Stimulated activated CD8-positive, alpha-beta memory T cell treated with anti-CD3 and anti-CD28 coated beads, Interleukin-4, amount 100 ng/mL, for 4 hours (primary cell): ENCODE data around the gene CD101.
"Not testable (repeated sequence)": the region's sequence is repeated elsewhere in the genome, so short reads cannot be mapped to it uniquely, and the experiment has no call there.

Source experiments
- DNase-seq, 2 donors: peaks; one replicate each; pipeline ENCODE4 v3.0.0-alpha.2; 2020; ENCODE audit warnings: low read depth in 2 of 2, low spot score in 1 of 2

CD101 gene

GRCh38 chr1:117001254-117001927 lies at the start of gene CD101:
Gene CD101 (plus strand): TSS chr1:117001760. CDS start chr1:117001818, 58 bp downstream.
- no peak for DNase-seq

GRCh38 chr1:116952738-116953275 lies 48.8 kb upstream of the CD101 start:
- DNase-seq = no peak

GRCh38 chr1:116954440-116954839 lies 47.1 kb upstream of the CD101 start:
- no peak for DNase-seq

GRCh38 chr1:116956378-116956777 lies 45.2 kb upstream of the CD101 start:
- no peak for DNase-seq

GRCh38 chr1:116957646-116958045 lies 43.9 kb upstream of the CD101 start:
- no peak for DNase-seq

GRCh38 chr1:116958110-116958509 lies 43.5 kb upstream of the CD101 start:
- DNase-seq = no peak

GRCh38 chr1:116958977-116959376 lies 42.6 kb upstream of the CD101 start:
- no peak for DNase-seq

- no peak for DNase-seq
Observed at GRCh38 chr1:116961606-116962005, 40.0 kb upstream of the CD101 start.

GRCh38 chr1:116962987-116963639 lies 38.4 kb upstream of the CD101 start:
- no peak for DNase-seq

- no peak for DNase-seq
Observed at GRCh38 chr1:116966791-116967190, 34.8 kb upstream of the CD101 start.

GRCh38 chr1:116968724-116969123 lies 32.8 kb upstream of the CD101 start:
- no peak for DNase-seq

GRCh38 chr1:116971258-116971860 lies 30.2 kb upstream of the CD101 start:
- DNase-seq = no peak

GRCh38 chr1:116971965-116972673 lies 29.4 kb upstream of the CD101 start:
- DNase-seq = no peak

- no peak for DNase-seq
Observed at GRCh38 chr1:116972674-116973030, 28.9 kb upstream of the CD101 start.

- DNase-seq = not testable (repeated sequence)
Observed at GRCh38 chr1:116980309-116980708, 21.3 kb upstream of the CD101 start.

- DNase-seq = no peak
Observed at GRCh38 chr1:116981521-116982037, 20.0 kb upstream of the CD101 start.

- no peak for DNase-seq
Observed at GRCh38 chr1:116982319-116983004, 19.1 kb upstream of the CD101 start.

GRCh38 chr1:116983112-116983511 lies 18.4 kb upstream of the CD101 start:
- no peak for DNase-seq

GRCh38 chr1:116983678-116984077 lies 17.9 kb upstream of the CD101 start:
- no peak for DNase-seq

- no peak for DNase-seq
Observed at GRCh38 chr1:116984406-116985160, 17.0 kb upstream of the CD101 start.
